Measurements from ENCODE around the gene CCR2. TPM values are rescaled to one million over a fixed set of nuclear protein-coding genes. Genes with fewer than 3 reads are reported as not detected.
"Not testable (repeated sequence)": the region's sequence is repeated elsewhere in the genome, so short reads cannot be mapped to it uniquely, and the experiment has no call there.

CCR2 gene
- total RNA-seq, 2 donors from 2014 or later = 1.5 to 3.0 TPM

DNA sequence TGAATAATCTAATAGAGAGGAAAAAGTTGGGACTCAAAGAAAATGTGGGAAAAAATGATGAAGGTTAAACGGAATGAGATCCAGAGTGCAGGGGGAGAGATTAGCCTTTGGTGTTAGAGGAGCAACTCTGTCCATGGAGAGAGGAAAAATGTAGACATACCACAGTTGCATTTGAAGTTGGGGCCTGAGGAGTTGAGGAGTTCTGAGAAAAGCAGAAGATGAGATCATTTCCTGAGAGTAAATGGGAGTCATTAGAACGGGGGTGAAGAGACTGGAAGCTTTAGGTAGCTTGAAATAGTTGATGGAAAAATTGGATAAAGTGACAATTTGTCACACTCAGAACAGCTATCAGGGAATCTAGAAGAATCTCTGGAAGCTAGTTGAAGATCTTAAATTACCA is 45.6 kb downstream of the CCR2 start:
- DNase-seq = no peak
- H3K9ac ChIP-seq (ENCODE audit: low read depth in 2 of 2, low read length in 2 of 2) = no peak overlapping the region
- H3K9me3 ChIP-seq = no peaks in the 10 kb centered on the region
- intact Hi-C loops (cut with DNase I) = no loop called here
- TF ChIP-seq, protein P1, sequence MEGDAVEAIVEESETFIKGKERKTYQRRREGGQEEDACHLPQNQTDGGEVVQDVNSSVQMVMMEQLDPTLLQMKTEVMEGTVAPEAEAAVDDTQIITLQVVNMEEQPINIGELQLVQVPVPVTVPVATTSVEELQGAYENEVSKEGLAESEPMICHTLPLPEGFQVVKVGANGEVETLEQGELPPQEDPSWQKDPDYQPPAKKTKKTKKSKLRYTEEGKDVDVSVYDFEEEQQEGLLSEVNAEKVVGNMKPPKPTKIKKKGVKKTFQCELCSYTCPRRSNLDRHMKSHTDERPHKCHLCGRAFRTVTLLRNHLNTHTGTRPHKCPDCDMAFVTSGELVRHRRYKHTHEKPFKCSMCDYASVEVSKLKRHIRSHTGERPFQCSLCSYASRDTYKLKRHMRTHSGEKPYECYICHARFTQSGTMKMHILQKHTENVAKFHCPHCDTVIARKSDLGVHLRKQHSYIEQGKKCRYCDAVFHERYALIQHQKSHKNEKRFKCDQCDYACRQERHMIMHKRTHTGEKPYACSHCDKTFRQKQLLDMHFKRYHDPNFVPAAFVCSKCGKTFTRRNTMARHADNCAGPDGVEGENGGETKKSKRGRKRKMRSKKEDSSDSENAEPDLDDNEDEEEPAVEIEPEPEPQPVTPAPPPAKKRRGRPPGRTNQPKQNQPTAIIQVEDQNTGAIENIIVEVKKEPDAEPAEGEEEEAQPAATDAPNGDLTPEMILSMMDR (IDR thresholded peaks at IDR 0.05) = no peak
- no peaks in the 10 kb centered on the region for H3K4me1 ChIP-seq
- no peaks in the 10 kb centered on the region for H3K36me3 ChIP-seq
- no peak overlapping the region for H3K27ac ChIP-seq
- no peaks in the 10 kb centered on the region for H3K27me3 ChIP-seq
- no peak overlapping the region for H3K4me3 ChIP-seq

DNA sequence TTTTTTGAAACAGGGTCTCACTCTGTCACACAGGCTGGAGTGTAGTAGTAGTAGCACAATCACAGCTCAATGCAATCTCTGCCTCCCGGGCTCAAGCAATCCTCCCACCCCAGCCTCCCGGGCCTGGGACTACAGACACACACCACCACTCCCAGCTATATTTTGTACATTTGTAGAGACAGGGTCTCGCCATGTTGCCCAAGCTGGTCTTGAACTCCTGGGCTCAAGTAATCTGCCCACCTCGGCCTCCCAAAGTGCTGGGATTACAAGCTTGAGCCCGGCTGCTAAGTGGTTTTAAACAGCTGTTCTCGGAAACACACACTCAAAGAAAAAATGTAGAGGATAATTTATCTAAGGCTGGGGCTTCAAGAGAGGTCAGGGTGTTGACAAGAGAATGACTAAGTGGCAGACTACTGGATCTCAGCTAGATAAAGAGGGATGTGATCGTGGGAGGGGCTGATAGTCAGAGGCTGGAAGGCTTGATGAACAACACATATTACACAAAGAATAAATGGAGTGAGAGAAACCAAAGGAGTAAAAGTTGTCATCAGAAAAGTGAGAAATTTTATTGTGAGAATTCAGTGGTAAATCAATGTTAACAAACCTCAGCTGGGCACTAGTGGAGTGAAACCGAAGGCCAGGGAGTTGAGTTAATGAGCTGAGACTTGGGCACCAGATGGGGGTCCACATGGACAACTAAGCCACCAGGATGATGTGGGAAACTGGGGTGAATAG is 46.3 kb downstream of the CCR2 start:
- no peak for DNase-seq
- H3K4me1 ChIP-seq = no peaks in the 10 kb centered on the region
- H3K9ac ChIP-seq (ENCODE audit: low read depth in 2 of 2, low read length in 2 of 2) = no peak overlapping the region
- H3K36me3 ChIP-seq = no peaks in the 10 kb centered on the region
- intact Hi-C loops (cut with DNase I) = no loop called here
- no peak overlapping the region for H3K4me3 ChIP-seq
- H3K27ac ChIP-seq = no peak overlapping the region
- H3K9me3 ChIP-seq = no peaks in the 10 kb centered on the region
- no peaks in the 10 kb centered on the region for H3K27me3 ChIP-seq
- TF ChIP-seq, protein P1 (IDR thresholded peaks at IDR 0.05) = no peak

DNA sequence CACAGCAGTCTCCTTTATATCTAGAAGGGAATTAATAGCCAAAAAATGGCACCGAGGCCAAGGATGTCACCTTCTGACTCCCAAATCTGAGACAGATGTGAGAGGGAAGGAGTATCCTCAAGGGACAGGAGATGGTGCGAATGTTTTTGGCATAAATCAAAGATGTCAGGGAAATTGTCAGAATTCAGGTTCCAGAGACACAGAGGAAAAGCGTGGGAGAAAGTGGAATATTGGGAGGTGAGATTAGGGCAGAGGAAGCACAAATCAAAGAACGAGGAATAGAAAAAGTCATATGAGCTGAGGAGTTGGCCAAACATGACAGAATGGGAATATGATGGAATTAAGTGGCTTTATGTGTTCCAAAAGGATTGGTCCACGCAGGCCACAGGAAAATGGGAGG is 46.9 kb downstream of the CCR2 start:
- Histone ChIP-seq H3K9ac (ENCODE audit: low read depth in 2 of 2, low read length in 2 of 2) (no peak overlapping the region), H3K27me3 (no peaks in the 10 kb centered on the region), H3K27ac (no peak overlapping the region), H3K9me3 (no peaks in the 10 kb centered on the region), H3K4me1 (no peaks in the 10 kb centered on the region), H3K4me3 (no peak overlapping the region), H3K36me3 (no peaks in the 10 kb centered on the region)
- TF ChIP-seq, protein P1 (IDR thresholded peaks at IDR 0.05) = no peak
- no peak for DNase-seq
- intact Hi-C loops (cut with DNase I) = no loop called here

DNA sequence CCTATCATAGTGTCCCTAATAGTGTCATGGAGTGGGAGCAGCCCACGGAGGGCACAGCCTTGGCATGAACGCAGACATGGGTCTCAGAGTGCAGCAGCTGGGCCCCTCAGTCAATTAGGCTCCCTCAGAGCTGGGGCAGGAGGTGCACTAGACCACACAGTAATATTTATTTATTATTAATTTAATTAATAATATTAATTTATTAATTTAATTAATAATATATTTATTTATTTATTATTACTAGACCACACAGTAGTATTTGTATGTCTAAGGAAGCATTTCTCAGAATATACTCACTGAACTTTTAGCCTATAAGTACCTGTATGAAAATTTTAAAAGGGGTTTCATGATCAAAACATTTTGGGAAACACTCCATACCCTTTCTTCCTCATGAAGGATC is 47.7 kb downstream of the CCR2 start:
- Histone ChIP-seq H3K4me3 (no peak overlapping the region), H3K4me1 (peaks cover 2% of the 10 kb centered on the region), H3K9ac (ENCODE audit: low read depth in 2 of 2, low read length in 2 of 2) (no peak overlapping the region), H3K27ac (no peak overlapping the region), H3K27me3 (no peaks in the 10 kb centered on the region), H3K36me3 (no peaks in the 10 kb centered on the region), H3K9me3 (no peaks in the 10 kb centered on the region)
- no peak for DNase-seq
- TF ChIP-seq, protein P1 (IDR thresholded peaks at IDR 0.05) = no peak
- intact Hi-C loops (cut with DNase I) = no loop called here

DNA sequence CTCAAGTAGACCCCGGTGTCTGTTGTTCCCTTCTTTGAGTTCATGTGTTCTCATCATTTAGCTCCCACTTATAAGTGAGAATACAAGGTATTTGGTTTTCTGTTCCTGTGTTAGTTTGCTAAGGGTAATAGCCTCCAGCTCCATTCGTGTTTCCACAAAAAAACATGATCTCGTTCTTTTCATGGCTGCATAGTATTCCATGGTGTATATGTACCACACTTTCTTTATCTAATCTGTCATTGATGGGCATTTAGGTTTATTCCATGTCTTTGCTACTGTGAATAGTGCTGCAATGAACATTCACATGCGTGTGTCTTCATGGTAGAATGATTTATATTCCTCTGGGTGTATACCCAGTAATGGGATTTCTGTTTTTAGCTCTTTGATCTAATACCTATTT is 49.0 kb downstream of the CCR2 start:
- H3K4me1 ChIP-seq; H3K27me3 ChIP-seq; DNase-seq; H3K36me3 ChIP-seq; H3K4me3 ChIP-seq; intact Hi-C loops (cut with DNase I); H3K9me3 ChIP-seq; H3K9ac ChIP-seq (ENCODE audit: low read depth in 2 of 2, low read length in 2 of 2); H3K27ac ChIP-seq: not testable (repeated sequence)

DNA sequence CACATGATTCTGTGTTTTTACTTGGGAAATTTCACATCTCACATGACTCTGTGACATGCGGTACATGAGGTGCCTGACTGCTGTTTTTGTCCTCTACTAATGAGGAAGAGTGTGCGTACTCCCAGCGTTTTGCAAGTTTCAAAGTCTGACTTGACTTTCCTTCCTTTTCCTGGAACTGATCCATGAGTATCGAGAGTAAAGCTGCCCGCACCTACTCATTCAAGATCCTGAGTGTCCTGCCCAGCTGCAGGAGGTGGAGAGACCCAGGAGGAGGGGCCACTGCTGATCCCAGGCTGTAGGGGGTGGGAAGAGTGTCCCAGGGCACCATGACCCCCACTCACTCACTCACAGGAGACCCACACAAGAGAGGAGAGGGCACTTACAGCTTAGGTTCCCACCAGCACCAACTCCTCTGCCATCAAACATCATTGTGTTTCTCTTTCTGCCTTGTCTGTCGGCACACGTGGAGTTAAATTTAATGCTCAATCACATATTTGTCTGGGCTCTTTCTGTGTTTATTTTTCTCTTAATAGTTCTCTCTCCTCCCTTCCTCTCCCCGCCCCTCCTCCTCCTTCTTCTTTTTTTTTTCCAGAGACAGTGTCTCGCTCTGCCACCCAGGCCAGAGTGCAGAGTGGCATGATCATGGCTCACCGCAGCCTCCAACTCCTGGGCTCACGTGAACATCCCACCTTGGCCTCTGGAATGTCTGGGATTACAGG is 51.5 kb downstream of the CCR2 start:
- H3K27me3 ChIP-seq = no peaks in the 10 kb centered on the region
- H3K36me3 ChIP-seq = no peaks in the 10 kb centered on the region
- peak overlapping the region in 1 of 2 donors; percentile 82 for H3K9ac ChIP-seq (ENCODE audit: low read depth in 2 of 2, low read length in 2 of 2)
- H3K4me1 ChIP-seq = peaks cover 3% of the 10 kb centered on the region
- intact Hi-C loops (cut with DNase I) = no loop called here
- H3K27ac ChIP-seq = peak overlapping the region; percentile 88
- TF ChIP-seq, protein P1 (IDR thresholded peaks at IDR 0.05) = no peak
- DNase-seq = peak; percentile 82
- peak overlapping the region; percentile 10 for H3K4me3 ChIP-seq
- no peaks in the 10 kb centered on the region for H3K9me3 ChIP-seq

Data from colonic mucosa (tissue), 4 donors.